Muscle layer of duodenum (tissue), 2 donors: ENCODE data around the gene DHX34.
A peak's percentile ranks its signal among the peaks of the same experiment; 100 is the strongest.
"Not testable (repeated sequence)": the region's sequence is repeated elsewhere in the genome, so short reads cannot be mapped to it uniquely, and the experiment has no call there.

Experiments
- H3K27ac ChIP-seq: one replicate; pipeline ENCODE4 v1.7.0; 2013; ENCODE audit warnings: mild to moderate bottlenecking, low read length
- H3K27me3 ChIP-seq: one replicate; pipeline ENCODE4 v1.7.0; 2013; ENCODE audit warnings: low read depth, mild to moderate bottlenecking, control low read depth, low read length
- H3K36me3 ChIP-seq, 2 donors: one replicate each; pipeline ENCODE4 v1.7.0; 2013; ENCODE audit warnings: low read length in 2 of 2, control low read depth in 1 of 2, mild to moderate bottlenecking in 1 of 2; ENCODE audit not compliant: insufficient read depth in 2 of 2, control insufficient read depth in 1 of 2
- H3K4me1 ChIP-seq, 2 donors: one replicate each; pipeline ENCODE4 v1.7.0; 2013; ENCODE audit warnings: low read length in 2 of 2, mild to moderate bottlenecking in 2 of 2, control low read depth in 1 of 2, moderate library complexity in 1 of 2; ENCODE audit not compliant: insufficient read depth in 2 of 2, control insufficient read depth in 1 of 2
- H3K4me3 ChIP-seq, 2 donors: one replicate each; pipeline ENCODE4 v1.7.0; 2013; ENCODE audit warnings: low read length in 2 of 2, low read depth in 1 of 2, mild to moderate bottlenecking in 1 of 2
- H3K9me3 ChIP-seq, 2 donors: one replicate each; pipeline ENCODE4 v1.7.0; 2013; ENCODE audit warnings: low read length in 2 of 2, control low read depth in 1 of 2, mild to moderate bottlenecking in 1 of 2; ENCODE audit not compliant: control insufficient read depth in 1 of 2
- donor health status: healthy.

The DHX34 gene

DNA sequence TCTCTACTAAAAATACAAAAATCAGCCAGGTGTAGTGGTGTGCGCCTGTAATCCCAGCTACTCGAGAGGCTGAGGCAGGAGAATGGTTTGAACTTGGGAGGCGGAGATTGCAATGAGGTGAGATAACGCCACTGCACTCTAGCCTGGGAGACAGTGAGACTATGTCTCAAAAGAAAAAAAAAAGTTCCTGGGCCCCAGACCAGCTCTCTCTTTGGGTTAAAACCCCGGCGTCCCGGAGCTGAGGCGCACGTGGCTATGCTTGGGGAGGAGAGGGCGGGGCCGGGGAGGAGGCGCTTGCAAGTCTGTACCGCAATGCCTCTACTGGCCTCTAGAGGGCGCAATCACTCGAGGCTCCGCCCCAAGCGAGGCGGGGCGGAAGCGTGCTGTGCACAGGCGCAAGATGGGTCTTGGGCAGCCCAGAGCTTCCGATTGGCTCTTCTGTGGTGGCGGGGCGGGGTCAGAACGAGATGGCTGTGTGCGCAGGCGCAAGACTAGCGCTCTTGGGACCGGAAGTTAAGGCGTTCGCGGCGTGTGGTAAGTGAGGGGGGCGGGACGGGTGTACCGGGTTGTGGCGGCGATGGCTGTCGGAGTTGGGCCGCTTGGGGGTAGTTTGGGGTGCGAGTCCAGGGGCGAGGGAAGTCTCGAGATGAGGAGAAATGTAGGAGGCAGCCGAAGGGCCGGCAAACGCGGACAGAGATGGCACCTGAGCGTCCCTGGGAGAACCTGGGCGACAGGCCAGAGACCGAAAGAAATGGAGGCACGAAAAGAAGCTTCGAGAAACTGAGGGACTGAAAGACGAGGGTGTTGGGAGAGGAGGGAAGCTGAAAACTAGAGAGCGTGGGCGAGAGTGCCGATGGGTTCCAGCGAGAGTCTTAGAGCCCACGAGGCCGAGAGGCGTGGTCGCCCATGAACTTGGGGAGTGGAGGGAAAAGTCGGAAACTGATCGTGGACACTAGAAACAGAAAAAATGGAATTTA, at the start of gene DHX34:
Gene DHX34 (plus strand): TSS at position 497 of the 977 bp plus-strand sequence. CDS start 3,716 bp downstream, outside the sequence.
- no peaks in the 10 kb centered on the region for H3K27me3 ChIP-seq
- peaks cover 5 to 8% of the 10 kb centered on the region in 2 donors for H3K4me1 ChIP-seq
- peaks cover 14 to 15% of the 10 kb centered on the region in 2 donors for H3K36me3 ChIP-seq
- peak within 1 kb of the TSS; percentile 91 for H3K27ac ChIP-seq
- peak within 1 kb of the TSS; percentile 94 to 96 for H3K4me3 ChIP-seq
- H3K9me3 ChIP-seq: no peaks in the 10 kb centered on the region

DNA sequence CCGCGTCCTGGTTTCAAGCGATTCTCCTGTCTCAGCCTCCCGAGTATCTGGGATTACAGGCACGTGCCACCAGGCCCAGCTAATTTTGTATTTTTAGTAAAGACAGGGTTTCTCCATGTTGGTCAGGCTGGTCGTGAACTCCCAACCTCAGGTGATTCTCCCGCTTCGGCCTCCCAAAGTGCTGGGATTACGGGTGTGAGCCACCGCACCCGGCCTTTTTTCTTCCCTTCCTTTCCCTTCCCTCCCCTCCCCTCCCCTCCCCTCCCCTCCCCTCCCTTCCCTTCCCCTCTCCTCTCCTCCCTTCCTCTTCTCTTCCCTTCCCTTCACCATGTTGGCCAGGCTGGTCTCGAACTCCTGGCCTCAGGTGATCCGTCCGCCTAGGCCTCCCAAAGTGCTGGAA, 48.2 kb upstream of the DHX34 start:
- not testable (repeated sequence) for H3K4me3 ChIP-seq, H3K27ac ChIP-seq, H3K4me1 ChIP-seq

GRCh38 chr19:47302249-47302648, 46.9 kb upstream of the DHX34 start:
- no peaks in the 10 kb centered on the region for H3K36me3 ChIP-seq
- H3K9me3 ChIP-seq: no peaks in the 10 kb centered on the region
- H3K27ac ChIP-seq: no peak overlapping the region
- no peaks in the 10 kb centered on the region for H3K27me3 ChIP-seq
- H3K4me1 ChIP-seq: peaks cover 0 to 4% of the 10 kb centered on the region in 2 donors
- H3K4me3 ChIP-seq: no peak overlapping the region

More for the DNA sequence above, 48.2 kb upstream of the DHX34 start:
- not testable (repeated sequence) for H3K27me3 ChIP-seq, H3K36me3 ChIP-seq, H3K9me3 ChIP-seq

DNA sequence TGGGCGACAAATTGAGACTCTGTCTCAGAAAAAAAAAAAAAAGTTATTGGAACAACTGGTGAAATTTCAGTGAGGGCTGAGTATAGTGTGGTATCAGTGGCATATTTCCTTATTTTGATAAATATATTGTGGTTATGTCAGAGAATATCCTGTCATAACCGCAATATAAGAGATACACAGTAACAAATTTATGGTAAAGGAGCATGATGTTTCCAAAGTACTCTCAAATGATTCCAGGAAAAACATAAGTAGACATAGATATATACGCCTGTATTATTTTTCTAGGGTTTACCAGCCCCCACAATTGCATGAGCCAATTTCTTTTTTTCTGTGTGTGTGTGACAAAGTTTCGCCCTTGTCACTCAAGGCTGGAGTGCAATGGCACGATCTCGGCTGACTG, 45.1 kb upstream of the DHX34 start:
- H3K4me1 ChIP-seq: peaks cover 0 to 5% of the 10 kb centered on the region in 2 donors
- H3K27me3 ChIP-seq: no peaks in the 10 kb centered on the region
- no peak overlapping the region for H3K4me3 ChIP-seq
- H3K36me3 ChIP-seq: no peaks in the 10 kb centered on the region
- H3K27ac ChIP-seq: no peak overlapping the region
- H3K9me3 ChIP-seq: no peaks in the 10 kb centered on the region

- peaks cover 4% of the 10 kb centered on the region for H3K27me3 ChIP-seq
- no peaks in the 10 kb centered on the region for H3K9me3 ChIP-seq
- H3K36me3 ChIP-seq: no peaks in the 10 kb centered on the region
- peaks cover 0 to 7% of the 10 kb centered on the region in 2 donors for H3K4me1 ChIP-seq
- H3K4me3 ChIP-seq: peak overlapping the region in 1 of 2 donors; percentile 40
- H3K27ac ChIP-seq: no peak overlapping the region
Measured at GRCh38 chr19:47305309-47305751, 43.8 kb upstream of the DHX34 start.

DNA sequence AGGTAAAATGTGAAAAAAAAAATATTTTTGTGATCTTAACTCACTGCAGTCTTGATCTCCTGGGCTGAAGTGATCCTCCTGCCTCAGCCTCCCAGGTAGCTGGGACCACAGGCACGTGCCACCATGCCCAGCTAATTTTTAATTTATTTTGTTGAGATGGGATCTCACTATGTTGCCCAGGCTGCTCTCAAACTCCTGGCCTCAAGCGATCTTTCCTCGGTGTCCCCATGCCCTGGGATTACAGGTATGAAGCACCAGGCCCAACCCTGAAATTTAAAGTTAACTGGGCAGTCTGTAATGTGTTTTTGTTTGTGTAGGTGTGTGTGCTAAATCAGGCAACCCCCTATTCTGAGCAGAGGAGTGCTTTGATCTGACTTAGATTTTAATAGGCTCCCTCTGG, 42.8 kb upstream of the DHX34 start:
- Histone ChIP-seq H3K36me3 (no peaks in the 10 kb centered on the region), H3K4me3 (no peak overlapping the region), H3K4me1 (peaks cover 0 to 7% of the 10 kb centered on the region in 2 donors), H3K9me3 (no peaks in the 10 kb centered on the region), H3K27me3 (peaks cover 8% of the 10 kb centered on the region), H3K27ac (no peak overlapping the region)

GRCh38 chr19:47309038-47309437, 40.1 kb upstream of the DHX34 start:
- Histone ChIP-seq H3K27me3 (peaks cover 8% of the 10 kb centered on the region), H3K36me3 (no peaks in the 10 kb centered on the region), H3K4me3 (no peak overlapping the region), H3K27ac (no peak overlapping the region), H3K9me3 (no peaks in the 10 kb centered on the region), H3K4me1 (peaks cover 0 to 7% of the 10 kb centered on the region in 2 donors)

DNA sequence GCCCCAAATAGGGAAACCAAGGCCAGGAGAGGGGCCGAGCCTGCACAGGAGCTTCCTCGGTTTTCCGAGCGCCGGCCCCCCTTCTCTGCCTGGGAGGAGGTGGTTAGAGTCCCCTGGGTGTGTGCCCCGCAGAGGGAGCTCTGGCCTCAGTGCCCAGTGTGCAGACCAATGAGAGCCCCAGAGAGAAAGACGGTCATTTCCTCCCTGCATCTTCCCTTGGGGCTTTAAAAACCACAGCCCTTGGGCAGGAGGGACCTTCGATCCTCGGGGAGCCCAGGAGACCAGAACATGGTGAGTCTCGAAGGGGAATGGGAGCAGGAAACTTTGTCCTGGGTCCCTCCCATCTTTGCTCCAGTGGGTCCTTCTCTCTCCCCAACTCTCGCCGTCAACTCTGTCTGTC, 39.5 kb upstream of the DHX34 start, which contains the start of gene C5AR1:
Gene C5AR1 (plus strand): TSS at position 254 of the 400 bp plus-strand sequence. CDS start 35 bp downstream, at position 289.
- Histone ChIP-seq H3K36me3 (no peaks in the 10 kb centered on the region), H3K4me3 (peak within 1 kb of the TSS; percentile 50), H3K9me3 (no peaks in the 10 kb centered on the region), H3K27ac (peak within 1 kb of the TSS; percentile 63), H3K27me3 (peaks cover 8% of the 10 kb centered on the region), H3K4me1 (peaks cover 0 to 7% of the 10 kb centered on the region in 2 donors)

DNA sequence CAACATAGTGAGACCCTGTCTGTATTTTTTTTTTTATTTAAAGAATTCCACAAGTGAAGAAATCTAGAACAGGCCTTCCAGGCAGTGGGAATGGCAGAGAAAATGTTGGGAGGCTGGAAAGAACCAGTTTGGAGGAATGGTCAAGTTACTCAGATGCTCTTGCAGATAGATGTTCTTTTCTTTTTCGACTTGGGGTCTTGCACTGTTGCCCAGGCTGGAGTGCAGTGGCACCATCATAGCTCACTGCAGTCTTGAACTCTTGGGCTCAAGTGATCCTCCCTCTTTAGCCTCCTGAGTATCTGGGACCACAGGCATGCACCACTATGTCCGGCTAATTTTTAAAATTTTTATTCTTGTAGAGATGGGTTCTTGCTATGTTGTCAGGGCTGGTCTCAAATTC, 38.8 kb upstream of the DHX34 start:
- H3K27me3 ChIP-seq: peaks cover 8% of the 10 kb centered on the region

GRCh38 chr19:47310819-47311218, 38.3 kb upstream of the DHX34 start:
- H3K4me1 ChIP-seq: peaks cover 0 to 3% of the 10 kb centered on the region in 2 donors
- no peaks in the 10 kb centered on the region for H3K9me3 ChIP-seq
- H3K27me3 ChIP-seq: peaks cover 8% of the 10 kb centered on the region
- peak overlapping the region; percentile 13 to 50 for H3K4me3 ChIP-seq
- no peaks in the 10 kb centered on the region for H3K36me3 ChIP-seq
- H3K27ac ChIP-seq: no peak overlapping the region

More for the DNA sequence above, 38.8 kb upstream of the DHX34 start:
- peak overlapping the region; percentile 63 for H3K27ac ChIP-seq
- no peaks in the 10 kb centered on the region for H3K36me3 ChIP-seq
- no peaks in the 10 kb centered on the region for H3K9me3 ChIP-seq
- H3K4me3 ChIP-seq: peak overlapping the region in 1 of 2 donors; percentile 50
- H3K4me1 ChIP-seq: peaks cover 0 to 6% of the 10 kb centered on the region in 2 donors

- Histone ChIP-seq H3K36me3 (no peaks in the 10 kb centered on the region), H3K9me3 (no peaks in the 10 kb centered on the region), H3K4me1 (peaks cover 0 to 3% of the 10 kb centered on the region in 2 donors), H3K27ac (no peak overlapping the region), H3K27me3 (peaks cover 8% of the 10 kb centered on the region), H3K4me3 (peak overlapping the region in 1 of 2 donors; percentile 9)
Measured at GRCh38 chr19:47312366-47313006, 36.6 kb upstream of the DHX34 start.
